ENCODE measurements around the gene TNPO3.
A peak's percentile ranks its signal among the peaks of the same experiment; 100 is the strongest.
"Not testable (repeated sequence)": the region's sequence is repeated elsewhere in the genome, so short reads cannot be mapped to it uniquely, and the experiment has no call there.

The TNPO3 gene

DNA sequence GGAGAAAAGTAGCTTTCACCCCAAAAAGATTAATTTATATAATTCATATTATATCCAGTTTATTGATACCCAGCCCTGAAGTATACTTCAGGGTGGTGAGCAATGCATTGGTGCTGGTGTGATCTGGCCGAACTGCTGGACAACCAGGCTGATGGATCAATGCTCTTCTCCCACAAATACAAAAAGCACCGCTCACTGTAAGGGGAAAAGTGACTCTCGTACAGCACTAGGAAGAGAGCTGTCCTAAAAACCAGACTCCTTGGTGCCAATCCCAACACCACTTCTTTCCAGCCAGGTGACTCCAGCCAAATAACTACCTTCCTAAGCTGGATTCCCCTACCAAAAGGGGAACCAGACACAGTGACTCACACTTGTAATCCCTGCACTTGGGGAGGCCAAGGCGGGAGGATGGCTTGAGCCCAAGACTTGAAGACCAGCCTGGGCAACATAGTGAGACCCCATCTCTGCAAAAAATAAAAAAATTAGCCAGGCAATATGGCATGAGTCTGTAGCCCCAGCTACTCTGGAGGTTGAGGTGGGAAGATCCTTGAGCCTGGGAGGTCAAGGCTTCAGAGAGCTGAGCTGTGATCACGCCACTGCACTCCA is 13.1 kb upstream of the TNPO3 start:
- no peak for DNase-seq

- not testable (repeated sequence) for DNase-seq
Measured at GRCh38 chr7:129067132-129067561, 12.2 kb upstream of the TNPO3 start.

- no peak for DNase-seq
Measured at GRCh38 chr7:129066290-129067131, 11.6 kb upstream of the TNPO3 start.

DNA sequence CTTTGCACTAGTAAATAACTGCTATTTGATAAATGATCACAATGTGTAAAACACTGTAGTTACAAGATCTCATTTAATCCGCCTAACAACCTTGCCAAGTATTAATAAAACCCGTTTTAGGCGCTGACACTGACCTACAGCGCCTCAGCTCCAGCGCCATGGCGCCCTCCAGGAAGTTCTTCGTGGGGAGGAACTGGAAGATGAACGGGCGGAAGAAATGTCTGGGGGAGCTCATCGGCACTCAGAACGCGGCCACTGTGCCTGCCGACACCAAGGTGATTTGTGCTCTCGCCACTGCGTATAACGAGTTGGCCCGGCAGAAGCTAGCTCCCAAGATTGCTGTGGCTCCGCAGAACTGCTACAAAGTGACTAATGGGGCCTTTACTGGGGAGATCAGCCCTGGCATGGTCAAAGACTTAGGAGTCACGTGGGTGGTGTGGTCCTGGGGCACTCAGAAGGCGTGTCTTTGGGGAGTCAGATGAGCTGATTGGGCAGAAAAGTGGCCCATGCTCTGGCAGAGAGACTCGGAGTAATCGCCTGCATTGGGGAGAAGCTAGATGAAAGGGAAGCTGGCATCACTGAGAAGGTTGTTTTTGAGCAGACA is 1.1 kb upstream of the TNPO3 start:
- no peak for DNase-seq

GRCh38 chr7:129055294-129055816 is 444 bp upstream of the TNPO3 start:
- no peak for DNase-seq

GRCh38 chr7:129053938-129054437 is 923 bp downstream of the TNPO3 start:
- DNase-seq, result peak; percentile 4

DNA sequence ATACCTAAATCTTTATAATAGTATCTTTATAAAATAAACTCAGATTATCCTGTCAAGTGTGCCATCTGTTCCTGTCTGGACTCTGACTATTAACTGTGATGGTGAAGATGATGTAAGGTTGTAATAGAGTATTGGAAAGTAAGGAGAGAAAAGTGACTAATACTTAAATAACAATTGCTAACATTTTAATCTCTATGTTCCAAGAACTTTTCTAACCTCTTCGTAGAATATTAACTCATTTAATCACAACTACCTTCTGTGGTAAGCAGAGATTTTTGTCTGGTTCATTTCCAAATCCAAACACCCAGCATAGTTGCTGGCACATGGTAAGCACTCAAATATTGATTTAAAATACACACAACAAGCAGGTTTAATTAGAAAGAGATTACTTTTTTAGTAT is 2.5 kb downstream of the TNPO3 start:
- no peak for DNase-seq

DNA sequence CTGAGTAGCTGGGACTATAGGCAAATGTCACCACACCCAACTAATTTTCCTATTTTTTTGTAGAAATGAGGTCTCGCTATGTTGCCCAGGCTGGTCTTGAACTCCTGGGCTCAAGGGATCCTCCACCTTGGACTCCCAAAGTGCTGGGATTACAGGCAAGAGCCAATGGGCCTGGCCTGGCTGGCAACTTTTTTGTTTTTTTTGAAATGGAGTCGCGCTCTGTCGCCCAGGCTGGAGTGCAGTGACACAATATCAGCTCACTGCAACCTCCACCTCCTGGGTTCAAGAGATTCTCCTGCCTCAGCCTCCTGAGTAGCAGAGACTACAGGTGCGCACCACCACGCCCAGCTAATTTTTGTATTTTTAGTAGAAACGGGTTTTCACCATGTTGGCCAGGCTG is 3.5 kb downstream of the TNPO3 start:
- DNase-seq, result not testable (repeated sequence)

DNA sequence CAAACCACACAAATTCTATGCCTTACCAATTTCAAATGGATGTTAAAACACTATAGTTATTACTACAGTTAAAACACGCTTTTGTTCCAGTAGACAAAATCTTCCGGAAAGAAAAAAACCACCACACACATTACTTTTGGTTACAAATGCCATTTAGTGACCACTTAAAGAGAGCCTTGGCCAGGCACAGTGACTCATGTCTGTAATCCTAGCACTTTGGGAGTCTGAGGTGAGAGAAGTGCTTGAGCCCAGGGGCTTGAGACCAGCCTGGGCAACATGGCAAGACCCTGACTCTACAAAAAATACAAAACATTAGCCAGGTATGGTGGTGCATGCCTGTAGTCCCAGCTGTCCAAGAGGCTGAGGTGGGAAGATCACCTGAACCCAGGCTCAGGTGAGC is 7.2 kb downstream of the TNPO3 start:
- no peak for DNase-seq

GRCh38 chr7:129045682-129046081 is 9.2 kb downstream of the TNPO3 start:
- no peak for DNase-seq

GRCh38 chr7:129043012-129043411 is 11.9 kb downstream of the TNPO3 start:
- no peak for DNase-seq

DNA sequence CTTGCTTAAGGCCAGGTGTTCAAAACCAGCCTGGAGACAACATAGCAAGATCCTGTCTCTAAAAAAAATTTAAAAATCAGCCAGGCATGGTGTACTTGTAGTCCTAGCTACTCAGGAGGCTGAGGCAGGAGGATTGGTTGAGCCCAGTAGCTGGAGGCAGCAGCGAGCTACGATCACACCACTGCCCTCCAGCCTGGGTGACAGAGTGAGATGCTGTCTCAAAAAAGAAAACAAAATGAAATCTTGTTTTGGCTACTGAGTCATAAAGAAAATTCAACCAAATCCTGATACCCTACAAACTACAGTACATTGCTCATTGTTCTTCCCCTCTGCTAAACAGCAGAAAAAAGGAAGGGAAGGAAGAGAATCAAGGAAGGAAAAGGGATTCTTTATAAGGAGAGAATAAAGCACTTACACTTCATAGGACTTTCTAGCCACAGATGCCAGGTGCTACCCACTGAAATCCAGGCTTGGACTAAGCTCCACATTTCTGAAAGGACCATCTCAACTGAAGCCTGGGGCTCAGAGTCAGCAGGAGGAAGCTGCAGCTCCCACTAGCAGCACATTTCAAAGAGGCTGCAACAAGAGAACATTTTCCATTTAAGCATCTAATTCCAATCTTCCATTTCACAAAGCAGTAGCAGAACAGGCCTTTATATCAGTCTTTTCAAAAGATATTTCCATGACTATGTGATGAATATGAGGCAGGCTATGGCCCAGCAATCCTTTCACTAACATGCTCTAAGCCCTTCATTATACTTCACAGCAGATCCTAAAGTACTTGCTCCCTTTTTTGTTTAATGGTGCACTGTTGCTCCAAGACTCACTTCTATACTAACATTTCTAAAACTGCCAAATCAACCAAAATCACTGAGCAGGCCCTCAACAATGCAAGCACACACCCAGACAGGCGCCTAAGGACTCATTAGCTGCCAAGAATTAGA is 13.5 kb downstream of the TNPO3 start:
- peak; percentile 30 for DNase-seq

DNA sequence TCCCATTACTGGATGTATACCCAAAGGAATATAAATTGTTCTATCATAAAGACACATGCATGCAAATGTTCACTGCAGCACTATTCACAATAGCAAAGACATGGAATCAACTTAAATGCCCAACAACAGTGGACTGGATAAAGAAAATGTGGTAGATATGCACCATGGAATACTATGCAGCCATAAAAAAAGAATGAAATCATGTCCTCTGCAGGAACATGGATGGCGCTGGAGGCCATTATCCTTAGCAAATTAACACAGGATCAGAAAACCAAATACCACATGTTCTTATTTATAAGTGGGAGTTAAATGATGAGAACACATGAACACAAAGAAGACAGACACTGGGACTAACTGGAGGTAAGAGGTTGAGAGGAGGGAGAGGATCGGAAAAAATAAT is 16.4 kb downstream of the TNPO3 start:
- not testable (repeated sequence) for DNase-seq

DNA sequence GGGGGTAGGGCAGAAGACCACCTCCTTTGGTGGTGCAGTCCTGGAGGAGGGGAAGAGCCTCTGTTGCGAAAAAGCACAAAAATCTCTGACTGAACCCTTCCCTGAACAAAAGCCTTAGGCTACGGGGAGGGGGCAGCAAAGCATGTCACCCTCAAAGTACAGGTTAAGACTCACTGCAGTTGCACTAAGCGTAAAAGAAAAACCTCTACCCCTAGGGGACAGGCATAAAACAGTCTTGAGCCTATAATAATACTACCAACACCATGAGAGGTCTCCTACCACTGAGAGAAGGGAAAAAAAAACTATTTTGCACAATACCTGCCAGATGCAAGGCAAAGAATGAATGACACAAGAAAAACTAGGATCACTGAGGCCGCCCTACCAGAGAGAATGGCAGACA is 17.3 kb downstream of the TNPO3 start:
- DNase-seq, result no peak

- DNase-seq, result no peak
Measured at GRCh38 chr7:129032017-129032416, 22.9 kb downstream of the TNPO3 start.

DNA sequence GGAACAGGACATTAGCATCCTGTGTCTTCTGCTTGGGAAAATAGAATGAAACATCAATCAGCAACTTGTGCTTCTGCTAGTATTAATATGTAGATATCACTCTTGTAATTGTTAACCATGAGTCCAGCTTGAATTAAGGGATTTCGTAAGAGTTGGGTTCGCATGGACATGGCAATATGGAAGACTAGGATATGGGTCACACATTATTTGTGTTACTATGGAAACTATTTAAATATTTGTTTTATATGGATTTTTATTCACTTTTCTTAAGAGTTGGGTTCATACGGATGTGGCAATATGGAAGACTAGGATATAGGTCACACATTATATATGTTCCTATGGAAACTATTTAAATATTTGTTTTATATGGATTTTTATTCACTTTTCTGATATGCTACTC is 24.5 kb downstream of the TNPO3 start:
- DNase-seq, result no peak

DNA sequence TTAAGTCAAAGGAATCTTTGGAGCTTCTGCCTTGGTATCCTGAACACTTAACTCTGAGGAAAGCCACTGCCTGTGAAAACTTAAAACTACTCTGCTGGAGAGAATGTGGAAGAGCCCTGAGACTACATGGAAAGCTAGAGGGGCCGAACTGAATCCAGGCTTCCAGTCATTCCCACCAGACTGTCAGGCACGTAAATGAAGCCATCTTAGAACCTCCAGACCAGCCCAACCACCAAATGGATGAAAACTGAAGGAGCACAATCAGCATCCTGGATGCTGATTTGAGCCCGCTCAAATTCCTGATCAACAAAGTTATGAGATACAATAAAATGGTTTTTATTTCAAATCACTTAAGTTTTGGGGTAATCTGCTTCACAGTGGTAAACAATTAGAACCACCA is 30.8 kb downstream of the TNPO3 start:
- no peak for DNase-seq

GRCh38 chr7:129021656-129022055 is 33.3 kb downstream of the TNPO3 start:
- no peak for DNase-seq

GRCh38 chr7:129017933-129018538 is 36.9 kb downstream of the TNPO3 start:
- no peak for DNase-seq

DNA sequence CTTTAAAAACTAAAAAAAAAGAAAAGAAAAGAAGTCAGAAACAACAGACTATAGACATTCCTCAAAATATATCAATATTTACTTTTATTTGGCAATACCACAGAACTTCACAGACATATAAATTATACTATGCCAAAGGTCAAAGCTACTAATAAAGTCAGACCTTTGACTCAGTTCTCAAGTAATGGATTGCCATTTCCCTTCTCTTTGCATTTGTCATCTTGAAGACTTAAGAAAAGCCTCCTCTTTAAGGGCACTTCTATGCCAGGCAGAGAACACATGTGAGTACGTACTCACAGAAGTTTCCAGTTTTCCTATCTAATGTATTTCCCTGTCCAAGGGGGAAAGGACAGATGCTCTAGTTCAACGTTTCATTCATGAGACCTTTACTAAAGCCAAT is 37.6 kb downstream of the TNPO3 start:
- DNase-seq, result no peak

- DNase-seq, result no peak
Measured at GRCh38 chr7:129014501-129015101, 40.3 kb downstream of the TNPO3 start.

All from activated CD4-positive, alpha-beta T cell treated with anti-CD3 and anti-CD28 coated beads, Interleukin-10, Interleukin-2, amounts not matched to agents 100 ng/mL and 50 ng/mL, durations not matched to agents 16 hours and 8 hours (primary cell).